ENCODE results near the gene UNC13A. TPM values are rescaled to one million over a fixed set of nuclear protein-coding genes. Genes with fewer than 3 reads are reported as not detected.
"Not testable (repeated sequence)": the region's sequence is repeated elsewhere in the genome, so short reads cannot be mapped to it uniquely, and the experiment has no call there.

Gene UNC13A
- total RNA-seq, 1 donor from 2014 or later = not detected

- intact Hi-C loops (cut with micrococcal nuclease) = no loop called here
- DNase-seq (no peak), ATAC-seq (no peak)
These were observed 73.7 kb downstream of the UNC13A start for GRCh38 chr19:17614476-17614875.

- ATAC-seq = no peak
- intact Hi-C loops (cut with micrococcal nuclease) = no loop called here
- no peak for DNase-seq
These were observed 76.5 kb downstream of the UNC13A start for GRCh38 chr19:17611462-17612244.

GRCh38 chr19:17610384-17610783 is 77.8 kb downstream of the UNC13A start:
- intact Hi-C loops (cut with micrococcal nuclease) = no loop called here
- no peak for DNase-seq
- ATAC-seq = no peak

GRCh38 chr19:17607936-17608335 is 80.2 kb downstream of the UNC13A start:
- ATAC-seq (no peak), DNase-seq (no peak)
- intact Hi-C loops (cut with micrococcal nuclease) = no loop called here

- no peak for ATAC-seq
- intact Hi-C loops (cut with micrococcal nuclease) = no loop called here
- DNase-seq = no peak
These were observed 81.5 kb downstream of the UNC13A start for GRCh38 chr19:17606590-17607185.

- intact Hi-C loops (cut with micrococcal nuclease) = no loop called here
- ATAC-seq (peak; percentile 83), DNase-seq (peak; percentile 75)
These were observed 82.2 kb downstream of the UNC13A start for GRCh38 chr19:17605761-17606589.

- DNase-seq (no peak), ATAC-seq (no peak)
- intact Hi-C loops (cut with micrococcal nuclease) = no loop called here
These were observed 83.0 kb downstream of the UNC13A start for GRCh38 chr19:17605117-17605516.

GRCh38 chr19:17604372-17605025 is 83.7 kb downstream of the UNC13A start:
- DNase-seq = no peak
- intact Hi-C loops (cut with micrococcal nuclease) = no loop called here
- no peak for ATAC-seq

GRCh38 chr19:17602872-17603510 is 85.2 kb downstream of the UNC13A start:
- intact Hi-C loops (cut with micrococcal nuclease) = no loop called here
- ATAC-seq = no peak
- DNase-seq = no peak

- intact Hi-C loops (cut with micrococcal nuclease) = no loop called here
- DNase-seq = no peak
- ATAC-seq = no peak
These were observed 85.9 kb downstream of the UNC13A start for GRCh38 chr19:17602217-17602616.

- no peak for ATAC-seq
- no peak for DNase-seq
- intact Hi-C loops (cut with micrococcal nuclease) = no loop called here
These were observed 86.5 kb downstream of the UNC13A start for GRCh38 chr19:17601683-17602082.

GRCh38 chr19:17599780-17600179 is 88.4 kb downstream of the UNC13A start:
- intact Hi-C loops (cut with micrococcal nuclease) = no loop called here
- ATAC-seq (no peak), DNase-seq (no peak)

- intact Hi-C loops (cut with micrococcal nuclease) = no loop called here
- no peak for ATAC-seq
- DNase-seq = no peak
These were observed 89.2 kb downstream of the UNC13A start for GRCh38 chr19:17598953-17599352.

GRCh38 chr19:17598063-17598462 is 90.1 kb downstream of the UNC13A start:
- ATAC-seq; intact Hi-C loops (cut with micrococcal nuclease); DNase-seq: not testable (repeated sequence)

GRCh38 chr19:17594296-17594695 is 93.9 kb downstream of the UNC13A start:
- intact Hi-C loops (cut with micrococcal nuclease); DNase-seq; ATAC-seq: not testable (repeated sequence)

GRCh38 chr19:17590866-17591265 is 97.3 kb downstream of the UNC13A start:
- intact Hi-C loops (cut with micrococcal nuclease) = no loop called here
- ATAC-seq = no peak
- no peak for DNase-seq

GRCh38 chr19:17585395-17585794 is 102.8 kb downstream of the UNC13A start:
- intact Hi-C loops (cut with micrococcal nuclease); DNase-seq; ATAC-seq: not testable (repeated sequence)

GRCh38 chr19:17584132-17584531 is 104.0 kb downstream of the UNC13A start:
- intact Hi-C loops (cut with micrococcal nuclease) = no loop called here
- DNase-seq (no peak), ATAC-seq (no peak)

- ATAC-seq = no peak
These were observed 105.5 kb downstream of the UNC13A start for GRCh38 chr19:17582613-17583012.

More at GRCh38 chr19:17582613-17583012, 105.5 kb downstream of the UNC13A start:
- intact Hi-C loops (cut with micrococcal nuclease) = no loop called here
- DNase-seq = no peak
